GM21447 (cell line): Measurements from ENCODE around the gene CCNF.

Experiments
- ATAC-seq: cut with Tn5 transposase; IDR thresholded peaks from one replicate; pipeline ENCODE4 v1.9.1; 2021; ENCODE audit not compliant: unreplicated experiment

Gene CCNF

DNA sequence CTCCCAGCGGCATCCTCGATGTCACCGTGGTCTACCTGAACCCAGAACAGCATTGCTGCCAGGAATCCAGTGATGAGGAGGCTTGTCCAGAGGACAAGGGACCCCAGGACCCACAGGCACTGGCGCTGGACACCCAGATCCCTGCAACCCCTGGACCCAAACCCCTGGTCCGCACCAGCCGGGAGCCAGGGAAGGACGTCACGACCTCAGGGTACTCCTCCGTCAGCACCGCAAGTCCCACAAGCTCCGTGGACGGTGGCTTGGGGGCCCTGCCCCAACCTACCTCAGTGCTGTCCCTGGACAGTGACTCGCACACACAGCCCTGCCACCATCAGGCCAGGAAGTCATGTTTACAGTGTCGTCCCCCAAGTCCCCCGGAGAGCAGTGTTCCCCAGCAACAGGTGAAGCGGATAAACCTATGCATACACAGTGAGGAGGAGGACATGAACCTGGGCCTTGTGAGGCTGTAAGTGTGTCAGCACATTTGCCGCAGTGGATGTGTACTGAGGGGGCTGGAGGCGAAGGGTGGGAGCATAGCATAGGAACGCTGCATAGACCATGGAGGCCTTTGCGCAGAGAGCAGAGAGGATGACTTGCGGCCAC, 27.4 kb downstream of the CCNF start:
- ATAC-seq, result no peak

DNA sequence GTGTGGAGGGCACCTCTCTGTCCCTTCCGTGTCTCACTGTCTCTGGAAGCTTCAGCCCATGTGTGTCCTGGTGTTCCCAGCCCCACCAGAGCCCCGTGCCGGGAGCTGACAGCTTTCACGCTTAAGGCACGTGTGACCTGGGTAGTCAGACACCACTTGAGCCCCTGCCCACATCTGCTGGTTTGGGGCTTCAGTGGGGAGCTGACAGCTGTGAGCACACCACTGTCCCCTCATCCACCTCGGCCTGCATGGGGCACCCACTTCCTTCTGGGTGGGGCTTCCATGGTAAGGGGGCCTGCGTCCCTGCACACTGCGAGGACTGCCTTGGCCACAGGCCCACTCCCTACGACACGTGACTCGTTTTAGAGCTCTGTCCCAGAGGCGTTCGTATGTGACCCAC, 28.0 kb downstream of the CCNF start:
- no peak for ATAC-seq

DNA sequence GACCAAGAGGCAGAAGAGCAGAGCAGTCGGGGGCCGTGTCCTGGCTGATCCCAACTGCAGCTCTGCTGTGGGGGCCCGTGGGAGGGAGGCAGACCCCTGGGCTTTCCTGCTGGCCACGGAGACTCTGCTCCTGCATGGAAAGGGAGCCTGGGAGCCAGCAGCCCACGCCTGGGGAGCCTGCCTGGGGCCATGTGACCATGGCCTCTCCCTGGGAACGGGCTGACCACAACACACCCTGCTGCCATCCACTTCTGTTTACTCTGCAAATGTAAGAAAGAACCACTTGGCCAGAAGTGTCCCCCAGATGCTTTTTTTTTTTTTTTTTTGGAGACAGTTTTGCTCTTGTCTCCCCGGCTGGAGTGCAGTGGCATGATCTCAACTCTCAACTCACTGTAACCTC, 28.7 kb downstream of the CCNF start:
- ATAC-seq, result no peak

GRCh38 chr16:2458887-2459646, 29.8 kb downstream of the CCNF start:
- ATAC-seq, result peak; percentile 5

DNA sequence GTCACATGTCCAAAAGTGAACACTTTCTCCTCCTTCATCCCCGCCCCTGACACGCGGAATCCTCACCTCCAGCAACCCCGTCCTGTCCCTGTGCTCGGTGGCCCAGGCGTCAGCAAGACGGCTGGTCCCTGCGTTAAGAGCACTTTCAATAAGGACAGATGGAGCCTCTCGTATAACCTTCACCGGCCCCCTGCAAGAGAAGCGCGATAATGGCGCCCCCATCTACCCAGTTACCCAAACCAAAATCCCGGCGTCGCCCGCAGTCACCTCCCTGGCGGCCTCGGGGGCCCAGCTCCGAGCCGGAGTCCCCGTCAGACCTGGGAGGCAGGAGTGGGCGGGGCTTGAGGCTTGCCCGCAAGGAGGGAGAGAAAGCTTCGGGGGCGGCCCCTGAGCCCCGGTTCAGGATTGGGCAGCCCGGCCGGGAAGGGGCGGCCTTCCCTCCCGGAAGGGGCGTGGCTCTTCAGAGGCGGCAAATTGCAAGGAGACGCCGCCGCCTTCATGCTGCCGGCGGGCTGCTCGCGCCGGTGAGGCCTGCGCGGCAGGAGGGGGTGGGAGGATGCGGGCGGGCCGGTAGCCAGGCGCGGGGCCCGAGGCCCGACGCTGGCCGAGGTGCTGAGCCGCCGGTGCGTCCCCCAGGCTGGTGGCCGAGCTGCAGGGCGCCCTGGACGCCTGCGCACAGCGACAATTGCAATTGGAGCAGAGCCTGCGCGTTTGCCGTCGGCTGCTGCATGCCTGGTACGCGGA, 30.6 kb downstream of the CCNF start, which contains the start of gene TEDC2:
Gene TEDC2, plus strand, starts transcription at position 463 of the 744 bp plus-strand sequence. Its CDS starts 36 bp downstream, at position 499.
- peak; percentile 85 for ATAC-seq

DNA sequence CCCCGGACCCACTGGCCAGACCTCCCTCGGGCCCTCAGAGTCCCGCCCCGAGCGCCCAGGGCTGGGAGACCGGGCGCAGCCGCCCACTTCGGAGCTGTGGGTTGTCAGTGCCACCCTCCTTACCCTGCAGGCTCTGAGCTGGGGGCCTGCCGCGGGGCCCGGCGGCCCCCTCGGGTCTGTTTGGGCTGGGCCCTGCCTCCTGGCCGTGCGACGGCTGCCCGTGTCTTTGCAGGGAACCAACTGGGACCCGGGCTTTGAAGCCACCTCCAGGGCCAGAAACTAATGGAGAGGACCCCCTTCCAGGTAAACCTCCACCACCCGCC, 31.1 kb downstream of the CCNF start:
- ATAC-seq, result no peak

GRCh38 chr16:2460916-2461315, 31.7 kb downstream of the CCNF start:
- no peak for ATAC-seq

DNA sequence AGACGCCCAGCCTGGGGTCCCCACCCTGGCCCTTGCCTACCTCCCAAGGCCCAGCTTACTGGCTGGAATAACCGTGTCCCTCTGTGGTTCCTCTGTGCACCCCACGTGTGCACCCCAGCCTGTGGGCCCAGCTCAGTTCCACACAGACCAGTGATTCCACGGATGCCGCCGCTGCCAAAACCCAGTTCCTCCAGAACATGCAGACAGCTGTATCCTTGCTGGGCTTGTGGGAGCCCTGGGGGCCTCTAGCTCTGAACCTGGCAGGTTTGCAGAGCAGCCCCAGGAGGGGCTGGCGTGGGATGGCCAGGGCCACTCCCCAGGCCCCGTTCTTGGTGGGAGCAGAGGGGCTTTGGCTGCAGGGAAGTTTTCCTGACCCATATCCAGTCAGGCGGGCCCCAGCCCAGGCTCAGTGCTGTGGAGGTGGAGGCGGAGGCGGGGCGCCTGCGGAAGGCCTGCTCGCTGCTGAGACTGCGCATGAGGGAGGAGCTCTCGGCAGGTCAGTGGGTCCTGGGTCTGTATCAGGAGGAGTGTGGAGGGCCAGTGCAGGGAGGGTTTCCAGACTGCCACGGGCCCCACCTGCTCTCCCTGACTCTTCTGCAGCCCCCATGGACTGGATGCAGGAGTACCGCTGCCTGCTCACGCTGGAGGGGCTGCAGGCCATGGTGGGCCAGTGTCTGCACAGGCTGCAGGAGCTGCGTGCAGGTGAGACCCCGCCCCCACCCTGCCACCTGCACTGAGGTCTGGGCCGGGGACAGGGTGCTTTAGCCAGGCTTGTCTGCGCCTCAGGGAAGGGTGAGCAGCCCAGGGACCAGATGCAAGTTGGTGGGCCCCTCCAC, 33.0 kb downstream of the CCNF start:
- ATAC-seq, result no peak

GRCh38 chr16:2464333-2464732, 35.1 kb downstream of the CCNF start:
- no peak for ATAC-seq

- no peak for ATAC-seq
Observed at GRCh38 chr16:2465653-2466415, 36.6 kb downstream of the CCNF start.

GRCh38 chr16:2466667-2467527, 37.6 kb downstream of the CCNF start:
- no peak for ATAC-seq

DNA sequence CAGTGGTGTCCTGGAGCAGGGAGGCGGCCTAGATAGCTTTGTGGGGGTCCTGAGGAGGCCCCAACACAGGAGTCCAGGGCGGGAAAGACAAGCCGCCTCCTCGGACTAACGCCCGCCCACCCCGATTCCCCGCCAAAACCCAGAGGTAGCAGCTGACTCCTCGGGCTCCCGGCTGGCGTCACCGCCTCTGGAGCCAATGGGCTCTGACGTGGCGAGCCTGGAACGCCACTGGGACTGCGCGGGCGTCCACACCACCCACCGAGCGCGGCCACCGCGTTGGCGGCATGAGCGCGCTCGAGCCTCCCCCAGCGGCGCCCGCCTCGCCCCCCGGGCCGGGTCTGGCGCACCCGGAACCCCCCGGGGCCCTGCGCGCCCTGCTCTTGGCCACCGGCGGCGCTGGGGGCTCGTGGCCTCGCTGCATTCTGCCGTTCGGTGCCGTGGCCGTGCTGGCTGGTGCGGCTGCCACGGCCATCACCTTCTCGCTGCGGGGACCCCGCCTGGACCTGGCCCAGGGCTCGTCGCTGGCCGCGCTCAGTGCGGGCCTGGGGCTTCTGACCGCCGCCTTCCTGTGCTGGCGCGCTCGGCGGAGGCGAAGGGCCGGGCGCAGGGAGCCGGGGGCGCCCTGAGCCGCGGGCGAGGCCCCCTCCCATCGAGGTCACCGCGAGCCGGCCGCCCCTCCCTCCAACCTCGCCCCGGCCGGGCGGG, 38.4 kb downstream of the CCNF start:
- no peak for ATAC-seq

GRCh38 chr16:2468233-2468724, 39.0 kb downstream of the CCNF start:
- ATAC-seq, result no peak

DNA sequence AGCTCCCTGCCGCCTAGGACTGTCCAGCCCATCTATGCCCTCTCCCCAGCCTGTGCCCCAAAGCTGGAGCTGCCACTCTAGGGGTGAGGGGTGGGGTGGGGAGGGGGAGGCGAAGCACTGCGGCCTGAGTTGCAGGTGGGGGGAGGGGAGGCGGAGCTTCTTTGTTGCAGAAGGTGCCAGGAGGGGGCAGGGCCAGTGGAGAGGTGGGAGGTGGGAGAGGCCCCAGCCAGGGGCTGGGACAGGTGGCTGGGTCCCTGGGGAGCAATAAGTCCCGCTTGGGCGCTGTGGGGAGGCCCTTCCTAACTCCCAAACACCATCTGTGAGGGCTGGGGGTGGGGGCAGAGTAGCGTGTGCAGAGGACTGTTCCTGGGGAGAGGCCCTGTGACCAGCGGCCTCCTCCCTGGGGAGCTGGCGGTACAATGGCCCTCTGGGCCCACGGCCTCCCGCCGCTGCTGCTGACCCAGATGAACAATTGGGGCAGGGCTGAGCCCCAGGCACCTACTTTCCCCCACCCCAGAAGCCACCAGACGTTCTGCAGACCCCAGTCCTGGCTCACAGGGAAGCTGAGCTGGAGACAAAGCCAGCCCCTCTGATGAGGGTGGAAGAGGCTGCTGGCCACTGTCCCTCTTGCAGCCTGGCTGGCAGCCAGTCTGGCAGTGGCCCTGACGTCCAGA, 39.6 kb downstream of the CCNF start:
- peak; percentile 47 for ATAC-seq

DNA sequence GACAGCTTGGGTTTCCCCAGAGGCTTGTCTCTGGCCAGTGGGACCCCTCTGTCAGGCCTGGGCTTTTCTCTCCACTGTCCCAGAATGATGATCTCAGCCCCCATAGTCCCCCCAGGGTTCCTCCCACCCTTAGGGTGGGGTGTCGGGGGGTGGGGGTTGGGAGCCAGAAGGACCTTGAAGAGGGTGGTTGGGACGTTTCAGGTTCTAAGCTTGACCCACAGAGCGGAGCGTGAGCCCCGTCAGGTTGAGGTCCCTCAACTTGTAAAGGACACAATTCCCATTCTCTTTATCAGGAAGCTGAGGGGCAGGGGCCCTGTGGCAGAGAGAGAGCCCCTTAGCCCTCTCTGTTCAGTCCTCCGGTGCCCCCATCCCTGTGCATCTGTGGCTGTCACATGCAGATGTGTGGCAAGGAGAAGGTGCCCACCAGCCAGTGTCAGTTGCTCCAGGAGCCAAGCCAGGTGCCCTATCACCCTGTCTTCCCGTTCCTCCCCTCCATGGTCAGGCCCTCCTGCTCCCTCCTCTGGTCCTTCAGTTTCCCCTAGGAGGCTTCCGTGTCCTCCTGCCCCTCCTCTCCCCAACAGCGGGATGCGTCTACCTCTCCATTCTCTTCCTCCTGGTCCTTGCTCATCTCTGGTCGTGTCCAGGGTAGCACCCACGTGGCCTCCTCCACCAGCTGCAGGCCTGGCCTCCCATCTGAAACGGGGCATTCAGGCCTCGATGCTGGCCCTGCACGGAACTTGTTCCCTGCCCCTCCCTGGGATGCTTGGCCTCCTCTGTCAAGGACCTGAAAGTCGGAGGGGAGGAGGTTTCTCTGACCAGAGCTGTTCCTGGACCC, 40.4 kb downstream of the CCNF start:
- no peak for ATAC-seq

GRCh38 chr16:2470234-2470601, 41.0 kb downstream of the CCNF start:
- ATAC-seq, result no peak

DNA sequence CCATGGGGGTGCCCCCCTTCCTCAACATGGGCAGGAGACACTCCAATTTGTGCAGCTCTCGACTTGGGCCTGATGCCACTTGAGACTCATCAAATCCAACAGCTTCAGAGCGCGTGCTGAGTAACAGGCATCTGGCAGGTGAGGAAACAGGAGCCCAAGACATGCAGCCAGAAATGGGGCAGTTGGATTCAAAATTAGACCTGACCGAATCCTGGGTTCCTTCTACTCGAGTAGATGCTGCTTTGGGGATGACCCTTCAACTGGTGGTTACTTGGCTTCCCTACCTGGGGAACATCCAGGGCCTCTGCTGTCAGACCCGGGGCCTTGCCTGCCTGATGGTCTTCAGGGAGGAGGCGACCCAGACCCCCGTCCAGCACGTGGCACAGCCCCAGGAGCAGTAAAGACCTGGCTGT, 41.4 kb downstream of the CCNF start:
- no peak for ATAC-seq
